DMS114 treated with DMSO at 0.1 percent for 48 hours (cell line): ENCODE results near the gene TRPC4AP.

Experiments used
- DNase-seq: peaks from one replicate; lab custom pipeline; 2025; ENCODE audit not compliant: unreplicated experiment; lab: John Stamatoyannopoulos, UW

Gene TRPC4AP

DNA sequence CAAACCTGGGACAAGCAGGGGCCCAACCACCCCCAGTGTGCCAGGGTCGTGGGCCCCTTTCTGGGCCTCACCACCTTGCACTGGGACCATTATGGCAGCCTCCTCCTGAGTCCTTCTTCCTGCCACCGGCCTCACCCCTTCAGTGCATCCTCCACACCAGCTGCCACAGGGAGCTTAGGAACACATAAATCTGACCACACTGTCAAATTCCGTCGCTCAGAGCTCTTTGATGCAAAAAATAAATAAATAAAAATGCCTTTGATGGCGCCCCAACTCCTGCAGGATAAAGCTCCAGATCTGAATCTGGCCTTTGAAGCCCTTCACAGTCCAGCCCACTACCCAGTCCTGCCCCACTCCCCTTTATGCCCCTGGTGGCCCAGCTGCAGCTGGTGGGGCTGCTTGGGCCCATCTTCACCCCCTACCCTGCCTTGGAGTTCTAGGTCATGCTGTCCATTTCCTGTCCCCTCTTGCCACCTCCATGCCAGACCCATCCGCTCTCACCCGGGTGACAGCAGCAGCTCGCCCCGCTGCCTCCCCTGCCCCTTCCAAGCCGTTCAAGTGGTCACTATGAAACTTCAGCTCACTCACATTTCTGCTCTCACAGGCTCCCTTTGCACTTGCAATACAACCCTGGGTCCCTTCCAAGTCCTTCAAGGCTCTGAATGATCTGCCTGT, 120.9 kb downstream of the TRPC4AP start:
- DNase-seq, result no peak

DNA sequence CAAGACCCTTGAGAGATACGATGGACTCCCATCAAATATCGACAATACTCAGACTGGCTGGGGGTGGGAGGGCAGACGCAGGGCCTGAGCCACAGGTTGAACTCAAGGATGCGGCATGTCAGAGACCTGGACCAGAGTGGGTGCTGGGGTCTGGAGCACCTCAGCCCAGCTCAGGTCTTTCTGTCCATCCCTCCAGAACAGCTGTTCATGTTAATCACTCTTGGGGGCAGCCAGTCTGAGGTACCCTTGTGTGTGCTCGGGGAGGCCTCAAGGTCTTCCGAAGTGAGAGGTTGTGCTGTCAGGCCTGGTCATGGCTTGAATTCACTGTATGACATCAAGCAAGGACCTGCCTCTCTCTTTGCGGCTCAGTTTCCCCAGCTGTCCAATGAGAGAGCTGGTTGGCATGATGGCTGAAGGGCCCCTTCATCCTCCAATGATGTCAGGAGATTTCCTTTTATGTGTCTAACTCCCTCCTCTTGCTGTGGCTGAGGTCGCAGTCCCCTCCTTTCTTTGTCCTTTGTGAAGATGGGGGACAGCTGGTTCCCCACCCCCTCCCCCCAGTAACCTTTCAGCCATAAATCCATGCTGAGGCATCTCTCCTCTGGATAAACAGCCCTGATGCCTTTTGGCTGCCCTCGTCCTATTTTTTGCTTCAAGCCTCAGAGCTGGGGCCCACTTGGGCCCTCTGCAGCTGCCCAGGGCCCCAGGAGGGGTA, 121.6 kb downstream of the TRPC4AP start:
- no peak for DNase-seq

DNA sequence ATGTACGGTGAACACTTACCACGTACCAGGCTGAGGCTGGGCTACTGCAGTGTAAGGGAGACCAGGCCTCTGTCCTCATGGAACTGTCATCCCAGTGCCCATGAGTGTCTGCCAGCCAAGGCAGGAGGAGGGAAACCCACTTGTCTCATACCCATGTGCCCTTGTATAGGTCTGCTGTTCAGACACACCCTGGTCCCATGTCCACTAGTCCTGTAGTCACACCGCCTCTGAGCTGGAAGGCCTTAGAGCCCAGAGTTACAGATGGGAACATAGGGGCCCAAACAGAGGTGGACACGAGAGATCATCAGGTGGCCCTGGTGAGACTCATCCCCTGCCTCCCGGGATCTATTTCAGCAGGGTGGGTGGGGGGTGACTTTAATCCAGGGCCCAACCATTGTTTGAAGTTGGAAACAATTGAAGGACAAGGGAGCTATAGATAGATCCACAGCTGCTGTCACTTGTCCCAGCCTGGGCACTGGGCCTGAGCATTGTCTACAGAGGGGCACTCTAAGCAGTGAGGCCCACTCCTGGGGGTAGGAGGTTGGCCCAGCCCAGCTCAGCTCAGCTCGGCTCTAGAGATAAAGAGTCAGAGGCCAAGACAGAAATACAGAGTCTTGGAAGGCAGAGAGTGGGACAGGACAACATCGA, 122.3 kb downstream of the TRPC4AP start:
- no peak for DNase-seq

DNA sequence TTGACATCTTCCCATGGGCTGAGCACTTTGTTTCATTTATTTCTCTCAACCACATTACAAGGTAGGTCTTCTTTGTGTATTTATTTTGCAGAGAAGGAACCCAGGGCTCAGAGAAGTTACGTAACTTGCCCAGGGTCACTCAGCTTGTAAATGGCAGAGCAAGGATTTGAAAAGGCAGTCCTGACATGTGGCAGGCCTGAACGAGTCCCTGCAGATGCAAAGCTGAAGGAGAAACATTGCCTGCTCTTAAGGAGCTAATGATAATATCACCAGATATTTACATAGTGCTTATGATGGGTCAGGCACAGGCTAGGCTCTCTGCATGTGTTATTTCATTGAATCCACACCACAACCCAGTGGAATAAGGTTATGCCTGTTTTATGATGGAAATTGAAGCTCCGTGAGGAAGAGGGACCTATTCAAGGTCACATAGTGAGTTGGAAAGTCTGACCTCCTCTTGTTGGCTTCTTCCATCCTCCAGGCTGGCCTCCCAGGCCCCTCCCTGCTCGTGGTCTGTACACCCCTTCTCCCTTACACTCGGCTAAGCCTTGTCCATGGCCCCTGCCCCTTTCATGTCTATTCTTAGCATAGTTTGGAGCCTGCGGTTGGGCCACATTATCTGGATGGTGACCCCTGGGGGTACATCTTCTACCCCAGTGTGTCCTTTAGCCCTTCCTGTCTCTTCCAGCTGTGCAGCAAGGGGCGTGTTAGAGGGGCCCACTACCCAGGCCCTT, 124.4 kb downstream of the TRPC4AP start:
- no peak for DNase-seq

DNA sequence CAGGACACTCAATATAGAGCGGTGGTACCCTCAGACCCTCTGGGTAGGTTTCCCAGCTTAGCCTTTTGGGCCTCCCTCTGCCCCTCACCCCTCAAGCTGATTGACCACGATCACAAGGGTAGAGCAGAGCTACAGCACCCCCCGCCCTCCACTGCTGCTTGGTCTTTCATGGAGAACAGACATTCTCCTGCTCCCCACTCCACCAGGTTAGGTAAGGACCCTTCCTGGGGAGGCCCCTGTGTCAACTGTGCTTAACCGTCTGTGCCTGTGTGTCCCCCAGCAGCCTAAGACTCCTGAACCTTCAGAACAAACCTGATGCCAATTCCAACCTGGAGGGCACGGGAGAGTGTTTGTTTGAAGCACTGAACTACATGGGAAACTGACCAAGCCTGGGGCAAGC, 125.2 kb downstream of the TRPC4AP start:
- no peak for DNase-seq

DNA sequence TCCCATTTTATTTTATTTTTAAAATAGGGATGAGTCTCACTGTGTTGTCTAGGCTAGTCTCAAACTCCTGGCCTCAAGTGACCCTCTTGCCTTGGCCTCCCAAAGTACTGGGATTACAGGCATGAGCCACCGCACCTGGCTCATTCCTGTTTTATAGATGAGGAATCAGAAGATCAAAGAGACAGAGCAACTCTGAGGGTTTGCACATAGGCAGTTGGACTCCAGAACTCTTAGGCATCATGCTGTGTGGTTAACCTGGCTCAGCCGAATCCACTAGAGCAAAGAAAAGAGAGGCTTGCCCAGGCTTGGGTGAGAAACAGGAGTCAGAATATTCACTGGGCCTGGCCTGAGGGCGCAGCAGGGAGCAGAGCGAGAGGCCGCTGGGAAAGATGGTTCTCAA, 127.6 kb downstream of the TRPC4AP start:
- DNase-seq, result no peak

DNA sequence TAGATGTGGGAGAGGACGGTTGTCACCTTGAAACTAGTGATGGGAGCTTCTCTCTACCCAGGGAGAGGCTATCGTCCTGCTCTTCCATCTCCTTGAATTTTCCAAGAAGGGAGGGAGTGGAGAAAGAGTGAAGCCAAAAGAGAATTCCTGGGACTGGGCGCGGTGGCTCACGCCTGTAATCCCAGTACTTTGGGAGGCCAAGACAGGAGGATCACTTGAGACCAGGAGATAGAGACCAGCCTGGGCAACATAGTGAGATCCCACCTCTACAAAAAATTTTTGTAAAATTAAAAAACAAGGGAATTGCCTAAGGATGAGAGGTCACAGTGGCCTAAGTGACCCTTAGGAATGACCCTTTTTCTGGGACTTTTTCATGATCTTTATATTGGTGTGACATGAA, 128.1 kb downstream of the TRPC4AP start:
- DNase-seq, result no peak

DNA sequence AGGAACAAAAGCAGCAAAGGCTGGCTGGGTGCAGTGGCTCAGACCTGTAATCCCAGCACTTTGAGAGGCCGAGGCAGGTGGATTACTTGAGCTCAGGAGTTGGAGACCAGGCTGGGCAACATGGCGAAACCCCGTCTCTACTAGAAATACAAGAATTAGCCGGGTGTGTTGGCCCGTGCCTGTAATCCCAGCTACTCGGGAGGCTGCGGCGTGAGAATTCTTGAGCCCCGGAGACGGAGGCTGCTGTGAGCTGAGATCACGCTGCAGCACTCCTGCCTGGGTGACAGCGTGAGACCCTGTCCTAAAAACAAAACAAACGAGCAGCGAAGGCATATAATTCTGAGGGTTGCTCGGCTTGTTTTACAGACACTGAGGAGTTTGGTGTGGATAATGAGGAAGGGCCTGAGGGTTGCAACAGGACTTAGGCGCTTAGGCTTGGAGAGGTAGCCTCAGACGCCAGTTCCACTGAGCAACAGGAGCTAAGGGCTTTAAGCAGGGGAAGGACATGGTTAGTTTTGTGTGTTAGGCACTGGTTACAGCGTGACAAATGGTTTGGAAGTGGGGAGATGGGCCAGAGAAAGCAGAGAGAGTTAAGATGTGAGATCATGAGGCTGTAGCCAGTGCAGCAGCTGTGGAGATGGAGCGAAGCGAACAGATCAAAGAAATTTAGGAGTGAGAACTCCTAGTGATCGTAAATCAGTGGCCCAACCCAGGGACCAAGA, 135.7 kb downstream of the TRPC4AP start:
- no peak for DNase-seq

DNA sequence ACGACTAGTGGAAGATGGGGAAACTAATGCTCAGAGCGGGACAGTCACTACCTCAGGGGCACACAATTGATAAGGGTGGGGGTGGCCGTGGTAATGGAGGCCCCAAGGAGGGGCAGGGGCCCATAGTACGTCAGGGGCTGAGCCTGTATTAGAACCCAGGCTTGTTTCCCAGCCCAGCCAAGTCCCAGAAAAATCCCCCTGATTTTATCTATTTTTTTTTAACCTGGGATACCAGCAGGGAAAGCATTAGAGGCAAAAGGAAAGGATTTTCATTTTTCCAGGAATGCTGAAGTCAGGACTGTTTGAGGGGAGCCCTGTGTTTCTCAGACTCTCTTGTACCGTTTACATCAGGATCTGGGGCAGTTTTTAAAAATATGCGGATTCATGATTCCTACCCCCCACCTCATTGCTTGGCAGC, 136.6 kb downstream of the TRPC4AP start:
- DNase-seq, result no peak

DNA sequence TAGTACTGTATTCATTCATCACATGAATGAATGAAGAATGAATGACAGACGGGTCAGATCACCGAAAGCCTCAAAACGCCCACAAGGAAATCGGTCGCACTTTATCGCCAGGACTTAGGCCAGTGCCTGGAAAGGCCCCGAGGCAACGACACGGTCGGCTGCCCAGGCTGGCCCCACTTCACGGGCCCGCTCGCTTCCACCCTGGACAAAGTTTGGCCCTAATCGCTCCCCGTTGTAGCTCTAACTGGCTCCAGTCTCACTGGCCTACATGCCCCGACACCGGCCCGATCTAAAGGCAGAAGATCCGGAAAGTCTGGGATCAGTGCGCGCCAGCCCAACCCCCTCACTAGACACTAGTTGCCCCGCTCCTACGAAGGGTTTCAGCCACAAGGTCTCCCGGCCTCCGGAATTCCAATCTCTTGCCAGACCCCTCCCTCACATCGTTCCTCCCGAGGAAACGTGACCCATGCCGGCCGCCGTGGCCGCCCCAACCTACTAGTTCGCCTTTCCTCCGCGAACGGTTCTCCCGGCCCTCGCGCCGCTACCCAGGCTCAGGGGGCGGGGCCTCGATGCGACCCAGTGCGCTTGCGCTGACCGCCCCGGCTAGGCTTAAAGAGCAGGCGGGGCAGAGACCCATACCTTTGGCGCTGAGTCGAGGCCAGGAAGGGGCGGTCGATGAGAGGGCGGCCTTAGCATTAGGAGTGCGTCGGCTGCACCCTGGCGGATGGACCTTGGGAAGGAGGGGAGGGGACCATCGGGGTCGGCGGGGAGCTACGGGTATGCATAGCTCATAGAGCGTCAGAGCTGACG, 137.2 kb downstream of the TRPC4AP start, which contains the start of the genes GSS and MYH7B:
Gene GSS, minus strand, starts transcription at position 576 of the 810 bp plus-strand sequence. CDS start 3,954 bp downstream, outside the sequence.
Gene MYH7B, plus strand, starts transcription at position 638 of the 810 bp plus-strand sequence. CDS start 22,138 bp downstream, outside the sequence.
- peak; percentile 71 for DNase-seq

DNA sequence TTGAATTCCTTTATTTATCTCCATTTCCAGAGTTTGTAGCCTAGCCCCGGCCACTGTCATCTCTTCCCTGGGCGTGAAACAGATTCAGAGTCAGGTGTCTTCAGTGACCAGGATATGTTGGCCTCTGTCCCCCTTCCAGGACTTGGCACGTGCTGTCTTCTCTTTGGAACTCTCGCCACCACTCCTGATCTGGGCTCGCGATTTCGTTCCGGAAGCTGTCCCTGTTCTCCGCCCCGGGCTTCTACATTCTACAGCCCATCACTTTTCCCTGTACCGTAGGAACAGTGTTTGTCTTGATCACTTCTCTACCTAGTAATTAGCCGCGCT, 137.7 kb downstream of the TRPC4AP start:
- peak; percentile 37 for DNase-seq

DNA sequence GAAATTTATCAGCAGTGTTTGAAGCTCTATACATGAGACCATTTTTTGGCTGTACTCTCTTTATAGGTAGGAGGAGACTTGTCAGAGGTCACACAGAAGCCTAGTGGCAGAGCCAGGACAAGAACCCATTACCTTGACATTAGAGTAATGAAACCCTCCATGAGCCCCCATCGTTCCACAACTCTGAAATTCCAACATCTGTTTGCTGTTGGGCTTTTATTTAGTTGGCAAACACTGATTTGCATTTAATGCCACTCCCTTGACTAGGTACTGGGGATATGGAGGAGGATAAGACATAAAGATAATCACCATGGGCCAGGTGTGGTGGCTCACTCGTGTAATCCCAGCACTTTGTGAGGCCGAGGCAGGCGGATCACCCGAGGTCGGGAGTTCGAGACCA, 138.6 kb downstream of the TRPC4AP start:
- no peak for DNase-seq

DNA sequence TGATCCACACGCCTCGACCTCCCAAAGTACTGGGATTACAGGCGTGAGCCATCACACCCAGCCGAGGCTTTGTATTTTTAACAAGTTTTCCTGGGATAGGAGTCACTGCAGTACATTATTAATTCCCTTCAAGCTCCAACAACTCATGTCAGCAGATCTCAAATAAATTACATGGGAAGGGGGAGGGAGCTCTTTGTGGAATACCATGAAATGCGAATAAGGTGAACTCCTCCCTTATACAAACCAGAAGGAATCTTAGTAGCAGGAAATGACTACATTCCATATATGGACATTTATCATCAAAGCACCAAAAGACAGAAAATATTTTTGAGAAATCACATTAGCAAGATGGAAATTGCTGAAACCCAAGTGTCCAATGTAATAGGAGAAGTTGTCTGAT, 139.9 kb downstream of the TRPC4AP start:
- DNase-seq, result no peak
